ENCODE data around the gene FXYD3.
"Not testable (repeated sequence)": the region's sequence is repeated elsewhere in the genome, so short reads cannot be mapped to it uniquely, and the experiment has no call there.

Gene FXYD3

GRCh38 chr19:35123573-35123972 is 8.0 kb downstream of the FXYD3 start:
- DNase-seq, result no peak
- Histone ChIP-seq H3K36me3 (ENCODE audit: control insufficient read depth, insufficient read depth, low read length) (no peaks in the 10 kb centered on the region), H3K4me1 (ENCODE audit: control insufficient read depth, insufficient read depth, low read length, poor library complexity, severe bottlenecking) (peaks cover 5% of the 10 kb centered on the region), H3K27me3 (replicated peaks; ENCODE audit: control insufficient read depth, insufficient read depth, low read length, poor library complexity, severe bottlenecking) (no peaks in the 10 kb centered on the region), H3K9me3 (ENCODE audit: control insufficient read depth, low read length) (no peaks in the 10 kb centered on the region), H3K27ac (ENCODE audit: insufficient read depth, low read length, poor library complexity, severe bottlenecking) (no peak overlapping the region), H3K4me3 (ENCODE audit: insufficient read depth, low read depth, low read length, poor library complexity, severe bottlenecking) (no peak overlapping the region)

- Histone ChIP-seq H3K36me3 (ENCODE audit: control insufficient read depth, insufficient read depth, low read length) (no peaks in the 10 kb centered on the region), H3K27me3 (replicated peaks; ENCODE audit: control insufficient read depth, insufficient read depth, low read length, poor library complexity, severe bottlenecking) (no peaks in the 10 kb centered on the region), H3K27ac (ENCODE audit: insufficient read depth, low read length, poor library complexity, severe bottlenecking) (peak overlapping the region; percentile 30), H3K4me3 (ENCODE audit: insufficient read depth, low read depth, low read length, poor library complexity, severe bottlenecking) (peak overlapping the region; percentile 55), H3K4me1 (ENCODE audit: control insufficient read depth, insufficient read depth, low read length, poor library complexity, severe bottlenecking) (peaks cover 5% of the 10 kb centered on the region), H3K9me3 (ENCODE audit: control insufficient read depth, low read length) (no peaks in the 10 kb centered on the region)
- peak; percentile 68 to 82 (median 70) for DNase-seq
These were observed 8.8 kb downstream of the FXYD3 start for GRCh38 chr19:35124098-35125060.

- Histone ChIP-seq H3K27ac (ENCODE audit: insufficient read depth, low read length, poor library complexity, severe bottlenecking) (no peak overlapping the region), H3K9me3 (ENCODE audit: control insufficient read depth, low read length) (no peaks in the 10 kb centered on the region), H3K36me3 (ENCODE audit: control insufficient read depth, insufficient read depth, low read length) (no peaks in the 10 kb centered on the region), H3K27me3 (replicated peaks; ENCODE audit: control insufficient read depth, insufficient read depth, low read length, poor library complexity, severe bottlenecking) (no peaks in the 10 kb centered on the region), H3K4me3 (ENCODE audit: insufficient read depth, low read depth, low read length, poor library complexity, severe bottlenecking) (no peak overlapping the region), H3K4me1 (ENCODE audit: control insufficient read depth, insufficient read depth, low read length, poor library complexity, severe bottlenecking) (peaks cover 5% of the 10 kb centered on the region)
- DNase-seq, result no peak
These were observed 9.7 kb downstream of the FXYD3 start for GRCh38 chr19:35125270-35125717.

- Histone ChIP-seq H3K27ac (ENCODE audit: insufficient read depth, low read length, poor library complexity, severe bottlenecking) (no peak overlapping the region), H3K4me3 (ENCODE audit: insufficient read depth, low read depth, low read length, poor library complexity, severe bottlenecking) (no peak overlapping the region), H3K4me1 (ENCODE audit: control insufficient read depth, insufficient read depth, low read length, poor library complexity, severe bottlenecking) (peaks cover 5% of the 10 kb centered on the region), H3K27me3 (replicated peaks; ENCODE audit: control insufficient read depth, insufficient read depth, low read length, poor library complexity, severe bottlenecking) (no peaks in the 10 kb centered on the region), H3K9me3 (ENCODE audit: control insufficient read depth, low read length) (no peaks in the 10 kb centered on the region), H3K36me3 (ENCODE audit: control insufficient read depth, insufficient read depth, low read length) (no peaks in the 10 kb centered on the region)
- DNase-seq, result no peak
These were observed 10.4 kb downstream of the FXYD3 start for GRCh38 chr19:35125749-35126623.

GRCh38 chr19:35126624-35126959 is 11.0 kb downstream of the FXYD3 start:
- no peak for DNase-seq
- H3K9me3 ChIP-seq (ENCODE audit: control insufficient read depth, low read length), result no peaks in the 10 kb centered on the region
- no peak overlapping the region for H3K4me3 ChIP-seq (ENCODE audit: insufficient read depth, low read depth, low read length, poor library complexity, severe bottlenecking)
- no peaks in the 10 kb centered on the region for H3K27me3 ChIP-seq (replicated peaks; ENCODE audit: control insufficient read depth, insufficient read depth, low read length, poor library complexity, severe bottlenecking)
- H3K27ac ChIP-seq (ENCODE audit: insufficient read depth, low read length, poor library complexity, severe bottlenecking), result no peak overlapping the region
- H3K36me3 ChIP-seq (ENCODE audit: control insufficient read depth, insufficient read depth, low read length), result no peaks in the 10 kb centered on the region
- peaks cover 5% of the 10 kb centered on the region for H3K4me1 ChIP-seq (ENCODE audit: control insufficient read depth, insufficient read depth, low read length, poor library complexity, severe bottlenecking)

GRCh38 chr19:35127871-35128270 is 12.2 kb downstream of the FXYD3 start:
- peaks cover 5% of the 10 kb centered on the region for H3K4me1 ChIP-seq (ENCODE audit: control insufficient read depth, insufficient read depth, low read length, poor library complexity, severe bottlenecking)
- H3K36me3 ChIP-seq (ENCODE audit: control insufficient read depth, insufficient read depth, low read length), result no peaks in the 10 kb centered on the region
- H3K4me3 ChIP-seq (ENCODE audit: insufficient read depth, low read depth, low read length, poor library complexity, severe bottlenecking), result no peak overlapping the region
- H3K9me3 ChIP-seq (ENCODE audit: control insufficient read depth, low read length), result no peaks in the 10 kb centered on the region
- H3K27ac ChIP-seq (ENCODE audit: insufficient read depth, low read length, poor library complexity, severe bottlenecking), result no peak overlapping the region
- no peaks in the 10 kb centered on the region for H3K27me3 ChIP-seq (replicated peaks; ENCODE audit: control insufficient read depth, insufficient read depth, low read length, poor library complexity, severe bottlenecking)
- DNase-seq, result no peak

- DNase-seq, result no peak
- H3K4me3 ChIP-seq (ENCODE audit: insufficient read depth, low read depth, low read length, poor library complexity, severe bottlenecking), result no peak overlapping the region
- H3K27ac ChIP-seq (ENCODE audit: insufficient read depth, low read length, poor library complexity, severe bottlenecking), result no peak overlapping the region
- no peaks in the 10 kb centered on the region for H3K27me3 ChIP-seq (replicated peaks; ENCODE audit: control insufficient read depth, insufficient read depth, low read length, poor library complexity, severe bottlenecking)
- H3K9me3 ChIP-seq (ENCODE audit: control insufficient read depth, low read length), result no peaks in the 10 kb centered on the region
- H3K4me1 ChIP-seq (ENCODE audit: control insufficient read depth, insufficient read depth, low read length, poor library complexity, severe bottlenecking), result peaks cover 5% of the 10 kb centered on the region
- no peaks in the 10 kb centered on the region for H3K36me3 ChIP-seq (ENCODE audit: control insufficient read depth, insufficient read depth, low read length)
These were observed 12.9 kb downstream of the FXYD3 start for GRCh38 chr19:35128398-35129057.

- not testable (repeated sequence) for H3K27ac ChIP-seq (ENCODE audit: insufficient read depth, low read length, poor library complexity, severe bottlenecking); H3K36me3 ChIP-seq (ENCODE audit: control insufficient read depth, insufficient read depth, low read length); H3K4me1 ChIP-seq (ENCODE audit: control insufficient read depth, insufficient read depth, low read length, poor library complexity, severe bottlenecking); H3K4me3 ChIP-seq (ENCODE audit: insufficient read depth, low read depth, low read length, poor library complexity, severe bottlenecking); H3K27me3 ChIP-seq (replicated peaks; ENCODE audit: control insufficient read depth, insufficient read depth, low read length, poor library complexity, severe bottlenecking); DNase-seq; H3K9me3 ChIP-seq (ENCODE audit: control insufficient read depth, low read length)
These were observed 14.2 kb downstream of the FXYD3 start for GRCh38 chr19:35129724-35130274.

- no peaks in the 10 kb centered on the region for H3K36me3 ChIP-seq (ENCODE audit: control insufficient read depth, insufficient read depth, low read length)
- no peak overlapping the region for H3K27ac ChIP-seq (ENCODE audit: insufficient read depth, low read length, poor library complexity, severe bottlenecking)
- no peaks in the 10 kb centered on the region for H3K9me3 ChIP-seq (ENCODE audit: control insufficient read depth, low read length)
- H3K27me3 ChIP-seq (replicated peaks; ENCODE audit: control insufficient read depth, insufficient read depth, low read length, poor library complexity, severe bottlenecking), result no peaks in the 10 kb centered on the region
- DNase-seq, result no peak
- no peaks in the 10 kb centered on the region for H3K4me1 ChIP-seq (ENCODE audit: control insufficient read depth, insufficient read depth, low read length, poor library complexity, severe bottlenecking)
- no peak overlapping the region for H3K4me3 ChIP-seq (ENCODE audit: insufficient read depth, low read depth, low read length, poor library complexity, severe bottlenecking)
These were observed 15.4 kb downstream of the FXYD3 start for GRCh38 chr19:35130761-35131720.
